MM.1S (cell line): Measurements from ENCODE around the gene DBN1.

Experiments
- EZH2 ChIP-seq: fragments of 300-600 bp; sonication (generic); optimal IDR thresholded peaks from 2 replicates; pipeline ENCODE3; 2017; ENCODE audit warnings: low read depth, mild to moderate bottlenecking, antibody characterized with exemption, low read length, mixed read lengths
- EZH2phosphoT487 ChIP-seq: fragments of 300-600 bp; sonication (generic); IDR thresholded peaks from 2 replicates; pipeline ENCODE4 v1.6.1; 2018; ENCODE audit warnings: antibody characterized with exemption, low read length
- TF ChIP-seq, protein P1 (sequence below): fragments of 300-600 bp; sonication (generic); IDR thresholded peaks from 2 replicates; pipeline ENCODE4 v1.5.1; 2016; ENCODE audit warnings: antibody characterized with exemption, low read length, mixed read lengths

DNA sequence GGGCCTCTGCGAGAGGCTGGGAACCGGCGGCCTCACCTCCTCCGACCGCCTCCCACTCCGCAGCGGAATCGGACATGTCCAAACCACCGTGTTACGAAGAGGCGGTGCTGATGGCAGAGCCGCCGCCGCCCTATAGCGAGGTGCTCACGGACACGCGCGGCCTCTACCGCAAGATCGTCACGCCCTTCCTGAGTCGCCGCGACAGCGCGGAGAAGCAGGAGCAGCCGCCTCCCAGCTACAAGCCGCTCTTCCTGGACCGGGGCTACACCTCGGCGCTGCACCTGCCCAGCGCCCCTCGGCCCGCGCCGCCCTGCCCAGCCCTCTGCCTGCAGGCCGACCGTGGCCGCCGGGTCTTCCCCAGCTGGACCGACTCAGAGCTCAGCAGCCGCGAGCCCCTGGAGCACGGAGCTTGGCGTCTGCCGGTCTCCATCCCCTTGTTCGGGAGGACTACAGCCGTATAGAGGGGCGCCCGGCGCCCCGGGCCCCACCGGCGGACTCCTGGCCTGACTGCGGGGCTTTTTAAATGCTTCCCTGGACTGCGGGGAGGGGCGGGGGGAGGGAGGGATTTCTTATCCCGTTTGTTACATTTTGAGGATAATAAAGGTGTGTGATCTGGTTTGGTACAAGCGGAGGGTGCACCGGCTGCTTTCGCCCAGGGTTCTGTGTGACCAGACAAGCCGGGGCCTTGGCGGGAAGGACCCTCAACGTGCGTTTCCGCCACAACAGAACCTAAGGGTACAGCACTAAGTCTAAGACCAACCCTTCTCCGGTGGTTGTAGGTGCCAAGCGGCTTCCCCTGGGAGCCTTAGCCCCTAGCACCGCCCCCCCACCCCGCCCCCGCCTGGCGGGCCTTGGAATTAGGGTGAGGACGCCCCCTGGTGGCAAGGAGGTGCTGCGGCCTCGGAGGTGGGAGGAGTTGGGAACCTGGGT is 17.5 kb downstream of the DBN1 start:
- TF ChIP-seq, protein P1, sequence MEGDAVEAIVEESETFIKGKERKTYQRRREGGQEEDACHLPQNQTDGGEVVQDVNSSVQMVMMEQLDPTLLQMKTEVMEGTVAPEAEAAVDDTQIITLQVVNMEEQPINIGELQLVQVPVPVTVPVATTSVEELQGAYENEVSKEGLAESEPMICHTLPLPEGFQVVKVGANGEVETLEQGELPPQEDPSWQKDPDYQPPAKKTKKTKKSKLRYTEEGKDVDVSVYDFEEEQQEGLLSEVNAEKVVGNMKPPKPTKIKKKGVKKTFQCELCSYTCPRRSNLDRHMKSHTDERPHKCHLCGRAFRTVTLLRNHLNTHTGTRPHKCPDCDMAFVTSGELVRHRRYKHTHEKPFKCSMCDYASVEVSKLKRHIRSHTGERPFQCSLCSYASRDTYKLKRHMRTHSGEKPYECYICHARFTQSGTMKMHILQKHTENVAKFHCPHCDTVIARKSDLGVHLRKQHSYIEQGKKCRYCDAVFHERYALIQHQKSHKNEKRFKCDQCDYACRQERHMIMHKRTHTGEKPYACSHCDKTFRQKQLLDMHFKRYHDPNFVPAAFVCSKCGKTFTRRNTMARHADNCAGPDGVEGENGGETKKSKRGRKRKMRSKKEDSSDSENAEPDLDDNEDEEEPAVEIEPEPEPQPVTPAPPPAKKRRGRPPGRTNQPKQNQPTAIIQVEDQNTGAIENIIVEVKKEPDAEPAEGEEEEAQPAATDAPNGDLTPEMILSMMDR = peak; percentile 81
- TF ChIP-seq EZH2phosphoT487 = no peak
- TF ChIP-seq EZH2 = no peak
